GM18519 (cell line): Measurements from ENCODE around the gene PTPRN2.

Experiments
- ATAC-seq: cut with Tn5 transposase; IDR thresholded peaks from one replicate; pipeline ENCODE4 v1.9.1; 2021; ENCODE audit warnings: mild to moderate bottlenecking, moderate library complexity; ENCODE audit not compliant: unreplicated experiment, low FRiP score

PTPRN2 gene

DNA sequence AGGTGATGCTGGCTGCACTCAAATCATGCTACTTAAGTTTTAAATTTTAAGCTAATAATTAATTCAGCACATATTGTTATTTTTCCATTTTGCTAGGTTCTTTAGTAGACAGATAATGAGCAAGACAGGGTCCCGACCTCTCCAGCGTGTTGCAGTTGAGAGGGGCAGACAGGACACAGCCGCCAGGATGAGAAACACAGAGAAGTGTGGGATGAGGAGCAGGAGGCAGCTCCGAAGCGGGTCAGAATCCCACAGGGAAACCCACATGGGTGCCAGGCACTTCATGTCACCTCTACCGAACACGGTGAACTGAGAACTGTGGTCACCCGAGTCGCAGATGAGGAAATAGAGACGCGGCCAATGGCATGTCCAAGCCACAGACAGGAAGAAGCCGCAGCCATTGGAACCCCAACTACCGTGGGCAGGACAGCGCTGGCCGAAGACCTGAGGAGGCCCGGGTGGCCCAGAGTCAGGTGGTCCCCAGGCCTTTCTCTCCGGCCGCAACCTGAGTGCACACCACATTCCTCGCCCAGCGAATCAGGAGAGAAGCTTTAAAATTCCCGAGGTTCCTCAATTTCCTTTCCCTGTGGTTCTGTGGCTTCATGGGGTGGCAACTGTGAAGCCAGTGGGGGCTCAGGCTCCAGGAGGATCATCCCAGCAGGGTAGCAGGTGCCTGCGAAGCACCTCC is 1037.9 kb downstream of the PTPRN2 start:
- no peak for ATAC-seq

DNA sequence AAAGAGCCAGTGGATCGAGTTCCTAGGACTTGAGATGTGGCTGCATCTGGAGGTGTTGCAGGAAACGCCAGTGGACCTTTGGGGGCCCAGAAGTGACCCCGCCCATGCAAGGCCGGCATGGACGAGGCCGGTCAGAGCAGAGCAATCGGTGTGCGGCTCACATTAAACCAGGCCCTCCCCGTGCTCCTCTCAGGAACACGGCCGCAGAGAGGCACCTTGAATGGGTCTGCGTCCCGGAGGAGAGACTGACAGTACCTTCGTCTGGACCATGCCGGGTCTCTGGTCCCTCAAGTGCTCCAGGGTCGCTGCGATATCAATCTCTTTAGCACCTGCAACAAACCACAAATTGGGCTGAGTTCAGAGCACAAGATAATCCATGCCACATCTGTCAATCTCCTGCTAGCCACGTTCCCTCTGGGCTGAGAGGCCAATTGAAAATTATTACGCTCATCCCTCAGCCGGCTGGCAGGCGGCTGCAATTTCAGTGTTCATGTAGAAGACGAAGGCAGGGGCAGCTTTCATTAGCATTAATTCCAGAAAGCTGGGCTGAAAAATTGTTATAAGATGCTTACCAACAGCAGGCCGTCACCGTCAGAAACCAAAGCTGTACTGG is 1038.8 kb downstream of the PTPRN2 start:
- no peak for ATAC-seq

DNA sequence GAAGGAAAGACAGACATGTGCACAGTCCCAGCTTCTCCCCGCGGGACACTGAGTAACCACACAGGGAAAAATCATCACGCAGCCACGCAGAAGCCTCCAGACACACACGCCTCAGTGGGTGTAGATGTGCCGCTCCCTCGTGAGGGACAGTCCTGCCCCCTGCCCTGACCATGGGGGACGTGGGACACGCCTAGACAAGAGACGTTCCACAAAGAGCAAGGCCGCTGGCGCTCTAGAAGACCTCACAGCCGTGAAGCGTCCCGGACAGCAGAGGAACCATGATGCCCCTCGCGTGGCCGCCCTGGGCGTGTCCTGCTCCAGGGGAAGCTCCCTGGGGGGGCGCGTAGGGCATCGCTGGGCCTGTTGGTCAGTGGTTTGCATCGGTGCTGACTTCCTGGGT is 1040.0 kb downstream of the PTPRN2 start:
- no peak for ATAC-seq

DNA sequence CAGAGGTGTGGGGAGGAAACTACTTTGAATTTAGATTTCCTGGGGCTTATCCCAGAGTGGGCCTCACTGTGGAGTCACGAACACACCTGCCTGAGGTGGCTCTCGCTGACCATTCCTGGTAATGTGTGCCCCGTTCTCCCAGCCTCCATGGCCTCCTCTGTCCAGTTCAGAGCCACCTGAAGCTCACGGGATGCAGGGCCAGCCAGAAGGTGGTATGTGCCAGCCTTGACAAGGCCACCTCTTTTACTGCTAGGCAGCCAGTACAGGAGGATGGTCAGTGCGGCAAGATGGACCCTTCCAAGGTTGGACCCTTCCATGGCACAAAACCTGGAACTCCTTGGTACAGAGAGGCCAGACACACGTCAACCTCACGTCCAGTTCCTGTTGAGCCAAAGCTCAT is 1040.5 kb downstream of the PTPRN2 start:
- ATAC-seq, result no peak

DNA sequence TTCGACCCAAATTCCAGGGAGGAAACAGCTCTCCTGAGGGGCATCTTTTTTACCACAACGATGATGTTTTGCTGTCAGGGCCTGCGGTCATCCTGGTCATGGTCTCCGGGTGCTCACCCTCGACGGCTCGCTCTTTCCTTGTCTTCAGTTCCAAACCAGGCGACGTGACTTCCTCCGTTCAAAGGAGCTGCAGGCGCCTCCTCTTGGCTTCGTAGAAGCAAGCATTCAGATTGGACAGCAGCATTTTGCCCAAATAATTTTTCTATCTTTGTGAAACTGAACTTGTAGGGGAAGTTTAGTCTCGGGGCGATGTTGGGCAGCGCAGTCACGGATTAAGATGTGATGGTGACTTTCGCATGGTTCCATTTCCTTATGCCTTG is 1042.0 kb downstream of the PTPRN2 start:
- no peak for ATAC-seq

DNA sequence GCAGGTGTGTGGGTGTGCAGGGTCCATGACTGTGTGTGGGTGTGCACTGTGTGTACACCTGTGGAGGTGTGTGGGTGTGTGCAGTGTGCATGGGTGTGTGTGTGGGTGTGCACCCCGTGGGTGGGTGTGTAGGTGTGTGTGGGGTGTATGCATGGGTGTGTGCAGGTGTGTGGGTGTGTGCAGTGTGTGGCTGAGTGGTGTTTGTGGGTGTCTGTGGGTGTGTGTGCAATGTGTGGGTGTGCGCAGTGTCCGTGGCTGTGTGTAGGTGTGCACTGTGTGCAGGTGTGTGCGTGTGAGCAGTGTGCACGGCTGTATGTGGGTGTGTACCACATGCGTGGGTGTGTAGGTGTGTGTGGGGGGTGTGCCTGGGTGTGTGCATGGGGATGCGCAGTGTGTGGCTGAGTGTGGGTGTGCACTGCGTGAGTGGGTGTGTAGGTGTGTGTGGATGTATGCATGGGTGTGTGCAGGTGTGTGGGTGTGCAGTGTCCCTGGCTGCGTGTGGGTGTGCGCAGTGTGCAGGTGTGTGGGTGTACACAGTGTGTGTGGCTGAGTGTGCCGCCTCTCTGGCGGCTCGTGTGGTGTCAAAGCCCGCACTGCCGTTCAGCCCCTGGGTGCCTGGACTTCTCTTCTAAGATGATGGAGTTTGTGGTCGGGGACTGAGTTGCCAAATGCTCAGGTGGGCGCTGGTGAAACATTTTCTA is 1042.5 kb downstream of the PTPRN2 start:
- no peak for ATAC-seq

DNA sequence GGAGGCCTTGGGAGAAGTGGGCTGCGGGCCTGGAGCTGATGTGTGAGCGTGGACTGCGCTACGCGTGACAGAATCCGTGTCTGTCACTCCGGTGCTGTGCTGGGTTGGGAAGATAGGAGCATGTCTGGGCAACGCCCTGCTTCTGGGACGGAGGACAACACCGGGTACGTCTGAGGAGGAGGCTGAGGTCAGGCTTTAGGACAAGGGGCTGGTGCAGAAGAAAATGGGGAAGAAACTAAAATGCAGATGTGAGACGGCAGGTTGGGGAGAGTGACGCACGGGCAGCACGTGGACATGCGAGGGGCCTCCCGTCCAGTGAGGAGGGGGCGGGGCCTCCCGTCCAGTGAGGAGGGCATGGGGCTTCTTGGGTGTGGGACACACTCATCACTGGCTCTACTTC is 1043.4 kb downstream of the PTPRN2 start:
- no peak for ATAC-seq

DNA sequence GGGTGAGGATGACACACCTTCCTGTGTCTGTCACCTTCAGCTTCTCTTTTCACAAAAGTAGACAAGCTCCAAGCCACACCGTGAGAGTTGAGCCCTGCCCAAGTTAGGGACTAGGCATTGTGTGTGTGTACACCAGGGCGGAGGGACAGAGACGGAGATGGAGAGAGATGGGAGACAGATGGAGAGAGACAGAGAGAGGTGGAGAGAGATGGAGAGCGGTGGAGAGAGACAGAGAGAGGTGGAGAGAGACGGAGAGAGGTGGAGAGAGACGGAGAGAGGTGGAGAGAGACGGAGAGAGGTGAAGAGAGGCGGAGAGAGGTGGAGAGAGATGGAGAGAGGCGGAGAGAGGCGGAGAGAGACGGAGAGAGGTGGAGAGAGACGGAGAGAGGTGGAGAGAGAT is 1043.8 kb downstream of the PTPRN2 start:
- no peak for ATAC-seq

DNA sequence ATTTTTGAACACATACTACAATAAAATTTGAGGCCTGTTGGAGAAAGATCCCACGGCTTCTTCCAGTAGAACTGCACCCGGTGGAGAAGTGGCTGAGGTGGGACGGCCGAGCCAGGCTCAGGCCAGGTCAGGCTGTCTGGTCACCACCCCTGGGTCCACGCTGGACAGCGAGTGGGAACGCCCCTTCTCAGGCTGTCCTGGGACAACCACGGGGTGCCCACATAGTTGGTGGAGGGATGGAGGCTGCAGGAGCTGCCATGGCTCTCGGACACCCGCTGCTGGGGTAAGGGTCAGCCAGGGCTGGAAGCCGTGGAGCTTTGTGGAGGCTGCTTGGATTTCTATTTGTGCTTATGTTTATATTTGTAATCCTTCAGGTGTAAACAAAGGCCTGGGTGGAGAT is 1044.3 kb downstream of the PTPRN2 start:
- ATAC-seq, result no peak

DNA sequence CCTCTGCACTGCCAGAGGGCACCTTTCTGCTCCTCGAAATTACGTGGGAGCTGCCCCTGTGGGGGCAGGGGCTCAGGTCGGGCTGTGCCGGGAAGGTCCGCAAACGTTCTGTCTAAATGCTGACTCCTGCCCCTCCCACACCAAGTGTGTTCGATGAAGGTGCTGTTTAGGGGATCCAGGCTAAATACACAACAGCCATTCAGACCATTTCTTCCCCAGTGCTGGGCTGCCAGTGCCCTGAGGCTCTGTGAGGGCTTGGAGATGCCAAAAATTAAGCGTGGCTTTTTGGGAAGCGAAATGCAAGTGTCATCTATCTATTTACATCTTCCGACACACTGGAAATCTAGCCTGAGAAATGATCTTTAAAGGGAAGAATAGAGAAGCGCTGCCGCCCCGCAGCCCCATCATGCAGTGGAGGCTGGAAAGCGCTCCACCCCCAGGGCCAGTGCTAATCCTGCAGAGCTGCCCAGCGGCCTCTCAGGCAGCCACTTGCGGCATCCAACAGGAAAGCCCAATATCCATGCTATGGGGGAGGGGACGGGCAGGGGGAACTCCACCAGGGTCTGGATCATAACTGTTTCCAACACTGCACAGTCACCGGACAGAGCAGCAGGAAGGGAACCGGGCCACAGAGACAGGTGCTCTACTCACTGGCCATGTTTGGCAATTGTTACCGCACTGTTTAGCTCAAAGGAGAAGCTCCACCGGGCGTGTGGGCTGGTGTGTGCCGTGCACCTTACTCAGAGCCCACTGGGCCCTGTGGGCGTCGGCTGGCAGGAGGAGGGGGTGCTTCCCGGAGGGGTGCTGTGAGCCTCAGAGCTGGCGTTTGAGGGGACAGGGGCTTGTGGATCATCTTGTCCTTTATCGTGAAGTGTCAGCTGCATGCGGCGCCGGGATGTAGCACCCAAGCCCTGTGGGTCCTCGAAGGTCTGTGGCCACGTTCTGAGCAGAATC is 1045.3 kb downstream of the PTPRN2 start:
- ATAC-seq, result no peak

DNA sequence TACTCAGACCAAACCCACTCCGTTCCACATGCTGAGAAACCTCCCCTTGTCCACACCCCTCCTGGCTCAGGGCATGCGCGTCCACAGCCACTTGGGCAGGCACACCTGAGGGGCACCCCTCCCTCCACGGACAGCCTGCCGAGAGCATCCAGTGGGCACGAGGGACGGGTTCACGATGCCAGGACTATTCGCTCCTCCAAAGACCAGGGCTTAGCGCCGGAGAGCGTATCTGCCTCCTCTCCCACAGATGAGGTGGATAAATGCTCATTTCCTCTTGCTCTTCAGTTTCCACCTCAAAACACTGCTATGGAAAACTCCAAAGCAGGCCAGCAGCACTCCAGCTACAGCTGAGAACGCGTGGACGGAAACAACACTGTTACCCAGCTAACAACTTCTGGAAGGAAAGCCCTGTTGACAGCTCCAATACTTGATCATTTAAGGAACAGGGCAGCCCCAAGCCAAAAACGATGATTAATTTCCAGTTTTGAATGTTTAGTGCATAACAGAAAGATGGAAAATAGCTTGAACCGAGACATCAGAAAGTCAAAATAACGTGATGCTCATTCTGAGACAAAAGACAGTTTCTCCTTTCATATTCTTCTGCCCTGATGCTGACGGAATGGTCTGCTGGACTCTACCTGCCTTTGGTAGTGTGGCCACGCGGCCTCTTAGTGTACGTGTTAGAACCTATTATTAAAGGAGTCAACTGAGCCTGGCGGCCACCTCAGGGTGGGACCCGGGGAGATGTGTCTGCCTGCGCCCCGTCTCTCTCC is 1046.1 kb downstream of the PTPRN2 start:
- no peak for ATAC-seq

DNA sequence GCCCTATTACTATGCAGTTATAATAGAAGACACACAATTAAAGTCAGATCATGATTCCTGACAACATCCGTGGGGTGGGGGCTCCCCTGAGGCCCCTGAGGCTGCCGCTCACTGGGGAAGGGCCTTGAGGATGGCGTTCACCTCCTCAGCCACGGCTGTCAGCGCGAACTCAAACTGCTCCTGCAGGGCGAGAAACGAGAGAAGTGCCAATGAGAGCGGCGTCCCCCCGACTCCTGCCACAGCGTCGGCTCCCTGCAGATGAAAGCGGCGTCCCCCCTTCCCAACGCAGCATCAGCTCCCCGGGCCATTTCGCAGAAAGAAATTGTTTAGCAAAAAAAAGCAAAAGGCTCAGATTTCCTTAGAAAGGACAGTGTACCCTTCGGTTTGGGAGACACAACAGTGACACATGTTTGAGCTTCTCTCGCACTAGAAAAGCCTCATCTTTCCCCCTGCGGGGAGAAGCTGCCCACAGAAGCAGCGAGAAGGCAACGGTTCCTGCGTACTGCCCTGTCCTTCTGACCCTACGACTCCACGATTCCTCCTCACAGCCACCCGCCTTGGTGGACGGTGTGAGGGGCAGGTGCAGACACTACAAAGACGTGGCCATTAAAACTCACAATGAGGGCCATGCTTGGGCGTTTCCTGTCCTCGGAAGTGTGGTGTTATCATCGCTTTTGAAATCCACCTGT is 1046.9 kb downstream of the PTPRN2 start:
- ATAC-seq, result no peak

DNA sequence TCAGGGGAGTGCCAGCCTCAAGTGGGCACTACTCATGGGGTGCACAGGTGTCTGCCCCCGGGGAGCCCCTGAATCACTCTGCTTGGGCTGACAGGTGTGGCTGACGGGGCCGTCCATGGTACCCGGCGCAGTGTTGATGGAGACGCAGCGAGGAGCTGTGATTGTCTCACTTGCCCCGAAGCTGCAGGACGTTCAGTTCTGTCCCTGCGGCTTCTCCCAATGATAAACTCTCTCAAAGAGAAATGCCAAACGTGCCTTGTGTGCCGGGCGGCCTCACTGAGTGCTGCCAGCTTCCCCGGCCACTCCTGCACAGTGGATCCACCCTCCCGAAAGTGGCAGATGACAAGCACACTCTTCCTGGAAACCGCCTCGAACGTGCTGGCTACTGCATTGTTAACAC is 1047.6 kb downstream of the PTPRN2 start:
- ATAC-seq, result no peak

DNA sequence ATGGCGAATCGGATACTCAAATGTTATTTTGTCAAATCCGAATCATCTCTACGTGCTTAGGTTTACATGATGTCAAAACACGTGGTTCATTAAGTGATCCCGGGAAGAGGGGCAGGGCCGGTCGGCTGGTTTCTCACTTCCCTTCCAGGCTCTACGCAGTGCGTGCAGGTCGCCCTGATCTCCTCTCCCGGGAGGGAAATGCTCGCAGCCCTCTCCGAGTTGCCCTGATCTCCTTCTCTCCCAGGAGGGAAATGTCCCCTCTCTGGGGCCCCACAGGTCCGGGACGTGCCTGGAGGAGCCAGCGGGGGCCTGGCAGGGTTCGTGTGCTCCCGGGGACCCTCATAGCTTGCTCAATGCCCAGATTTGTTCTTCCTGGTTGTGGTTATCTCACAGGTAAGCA is 1048.1 kb downstream of the PTPRN2 start:
- no peak for ATAC-seq

DNA sequence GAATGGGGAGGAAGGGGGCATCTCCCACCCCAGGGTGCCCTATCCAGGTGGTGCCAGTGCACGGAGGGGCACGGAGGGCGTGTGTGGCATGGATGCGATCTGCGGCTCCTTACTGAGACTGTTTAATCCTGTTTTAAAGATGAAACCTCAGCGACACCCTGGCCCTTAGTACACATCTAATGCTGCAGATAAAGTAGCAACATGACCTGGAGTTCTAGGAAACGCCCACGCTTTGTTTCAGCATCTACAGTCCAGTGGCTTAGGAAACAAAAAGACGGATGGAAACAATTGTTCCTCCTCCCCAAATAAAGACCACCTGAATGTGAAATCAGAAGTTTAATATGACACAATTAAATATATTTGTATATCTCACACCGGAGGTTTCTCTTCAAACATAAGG is 1048.9 kb downstream of the PTPRN2 start:
- ATAC-seq, result no peak

DNA sequence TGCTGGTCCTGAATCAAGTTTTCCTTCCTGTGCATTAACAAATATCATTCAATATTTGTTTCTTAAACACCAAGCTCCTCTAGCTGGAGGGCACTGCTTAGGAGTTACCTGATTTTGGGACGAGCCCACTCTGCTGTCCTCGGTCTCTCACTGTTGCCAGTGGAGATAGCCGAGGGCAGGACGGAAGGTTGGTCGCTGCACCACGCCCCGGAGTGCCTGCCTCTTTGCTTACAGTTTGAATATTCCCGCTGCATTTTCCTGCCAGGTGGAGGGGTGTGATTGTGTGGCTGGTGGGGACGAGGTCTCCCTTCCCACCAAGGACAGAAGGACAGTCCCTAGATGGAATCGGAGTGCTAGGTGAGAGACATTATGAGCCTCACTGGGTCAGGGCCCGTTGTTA is 1049.3 kb downstream of the PTPRN2 start:
- no peak for ATAC-seq

DNA sequence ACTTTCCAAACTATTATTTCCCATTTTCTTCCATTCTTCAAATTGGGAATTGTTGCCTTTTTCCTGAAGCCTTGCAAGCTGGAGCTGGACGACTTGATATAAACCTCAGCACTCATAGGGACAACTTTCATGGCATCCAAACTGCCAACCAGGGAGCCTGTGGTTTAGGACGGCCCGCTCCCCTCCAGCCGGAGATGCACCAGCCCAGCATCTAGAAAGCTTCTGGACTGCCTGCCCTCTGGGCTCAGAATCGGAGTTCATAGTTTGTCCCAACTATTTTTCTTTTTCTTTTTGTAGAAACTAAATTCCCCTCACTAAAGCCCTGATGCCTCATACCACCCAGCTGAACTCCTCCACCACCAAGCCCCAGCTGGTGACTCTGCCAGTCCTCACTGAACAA is 1050.6 kb downstream of the PTPRN2 start:
- no peak for ATAC-seq

DNA sequence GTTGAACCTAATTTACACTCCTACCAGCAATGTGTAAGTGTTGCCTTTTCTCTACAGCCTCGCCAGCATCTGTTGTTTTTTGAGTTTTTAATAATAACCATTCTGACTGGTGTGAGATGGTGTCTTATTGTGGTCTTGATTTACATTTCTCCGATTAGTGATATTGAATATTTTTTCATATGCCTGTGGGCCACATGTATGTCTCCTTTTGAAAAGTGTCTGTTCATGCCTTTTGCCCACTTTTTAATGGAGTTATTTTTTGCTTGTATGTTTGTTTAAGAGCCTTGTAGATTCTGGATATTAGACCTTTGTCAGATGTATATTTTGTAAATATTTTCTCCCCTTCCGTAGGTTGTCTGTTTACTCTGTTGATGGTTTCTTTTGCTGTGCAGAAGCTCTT is 1055.6 kb downstream of the PTPRN2 start:
- no peak for ATAC-seq

DNA sequence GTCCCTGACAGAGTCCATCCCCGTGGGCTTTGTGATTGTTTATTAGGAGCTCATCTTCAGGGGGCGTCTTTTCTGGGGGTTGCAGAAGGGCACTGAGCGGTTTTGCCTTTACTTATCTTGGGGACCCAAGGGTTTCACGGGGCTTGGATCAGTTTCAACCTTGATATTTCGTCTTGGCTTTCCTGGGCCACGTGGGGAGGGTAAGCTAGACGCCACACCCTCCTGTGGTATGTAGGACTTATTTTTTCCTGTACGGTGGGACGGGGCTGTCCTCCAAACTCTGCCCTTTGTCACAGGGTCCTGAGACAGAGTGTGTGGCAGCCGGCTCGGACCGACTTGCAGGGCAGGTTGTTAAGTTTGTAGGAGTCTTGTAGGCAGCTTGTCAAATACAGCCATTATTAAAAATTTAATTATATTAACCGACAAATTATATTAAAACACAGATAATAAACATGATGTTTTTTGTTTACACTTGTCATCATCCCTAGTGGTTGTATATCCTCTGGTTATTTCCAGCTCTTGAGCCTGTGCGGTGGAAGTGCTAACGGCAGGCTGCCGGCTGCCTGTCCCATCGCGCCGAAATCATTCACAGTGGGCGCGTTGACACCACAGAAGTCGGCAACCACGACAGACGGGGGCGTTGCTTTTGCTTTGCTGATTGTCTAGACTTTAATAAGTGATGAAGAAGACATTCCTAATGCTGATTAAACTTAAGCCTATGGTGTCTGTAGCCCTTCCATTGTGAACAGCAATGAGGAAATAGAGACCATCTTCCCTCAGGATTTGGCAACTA is 1057.7 kb downstream of the PTPRN2 start:
- ATAC-seq, result no peak
